HG03571 (cell line): Measurements from ENCODE around the gene CHFR.
"Not testable (repeated sequence)": the region's sequence is repeated elsewhere in the genome, so short reads cannot be mapped to it uniquely, and the experiment has no call there.

ENCODE experiments used
- ATAC-seq: cut with Tn5 transposase; IDR thresholded peaks from one replicate; pipeline ENCODE4 v1.9.1; 2021; ENCODE audit not compliant: unreplicated experiment

Gene CHFR

GRCh38 chr12:132842449-132843045, 44.9 kb downstream of the CHFR start:
- no peak for ATAC-seq

DNA sequence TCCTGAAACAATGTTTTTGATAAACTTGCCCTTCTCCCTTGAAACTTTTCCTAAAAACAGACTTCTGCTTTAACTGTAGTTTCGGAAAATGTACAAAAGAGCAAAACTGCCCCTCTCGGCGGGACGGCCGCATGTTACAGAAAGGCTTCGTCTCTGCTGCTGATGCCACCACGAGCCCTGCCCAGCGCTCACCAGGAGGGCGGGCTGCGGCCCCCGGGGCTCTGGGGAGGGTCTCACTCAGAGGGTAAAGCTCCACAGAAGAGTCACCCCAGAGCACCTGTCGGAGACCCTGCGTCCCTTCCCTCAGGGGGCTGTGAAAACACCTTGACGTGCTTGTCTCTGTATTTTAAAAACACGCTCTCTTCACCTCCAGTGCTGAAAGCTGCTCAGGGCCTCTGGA, 46.3 kb downstream of the CHFR start:
- ATAC-seq, result no peak

- ATAC-seq, result no peak
Measured at GRCh38 chr12:132840536-132840935, 46.9 kb downstream of the CHFR start.

GRCh38 chr12:132839558-132840235, 47.7 kb downstream of the CHFR start:
- ATAC-seq, result no peak

- no peak for ATAC-seq
Measured at GRCh38 chr12:132838410-132839080, 48.9 kb downstream of the CHFR start.

- no peak for ATAC-seq
Measured at GRCh38 chr12:132837693-132838409, 49.6 kb downstream of the CHFR start.

DNA sequence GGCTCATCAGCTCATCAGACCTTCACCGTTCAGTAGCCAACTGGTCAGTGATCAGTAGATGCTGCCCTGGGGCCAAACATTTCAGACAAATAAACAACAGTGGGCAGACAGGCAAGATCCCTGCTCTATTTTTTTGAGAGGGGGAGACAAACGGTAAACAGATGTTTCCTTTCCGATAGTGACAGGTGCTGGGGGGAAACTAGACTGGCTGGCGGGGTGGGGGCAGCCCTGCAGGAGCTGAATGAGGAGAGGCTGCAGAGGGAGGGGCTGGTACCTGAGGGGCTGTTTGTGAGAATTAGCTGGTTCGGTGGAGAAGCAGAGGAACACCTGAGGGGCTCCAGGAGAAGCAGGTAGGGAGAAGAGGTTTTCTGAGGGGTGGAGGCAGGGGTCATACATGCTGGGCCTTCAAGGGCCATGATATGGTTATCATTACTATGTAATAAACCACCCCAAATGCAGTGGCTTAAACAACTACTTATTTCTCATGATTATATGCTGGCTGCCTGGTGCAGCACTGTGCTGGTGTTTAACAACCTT, 50.5 kb downstream of the CHFR start:
- ATAC-seq, result no peak

GRCh38 chr12:132836230-132836629, 51.2 kb downstream of the CHFR start:
- not testable (repeated sequence) for ATAC-seq

DNA sequence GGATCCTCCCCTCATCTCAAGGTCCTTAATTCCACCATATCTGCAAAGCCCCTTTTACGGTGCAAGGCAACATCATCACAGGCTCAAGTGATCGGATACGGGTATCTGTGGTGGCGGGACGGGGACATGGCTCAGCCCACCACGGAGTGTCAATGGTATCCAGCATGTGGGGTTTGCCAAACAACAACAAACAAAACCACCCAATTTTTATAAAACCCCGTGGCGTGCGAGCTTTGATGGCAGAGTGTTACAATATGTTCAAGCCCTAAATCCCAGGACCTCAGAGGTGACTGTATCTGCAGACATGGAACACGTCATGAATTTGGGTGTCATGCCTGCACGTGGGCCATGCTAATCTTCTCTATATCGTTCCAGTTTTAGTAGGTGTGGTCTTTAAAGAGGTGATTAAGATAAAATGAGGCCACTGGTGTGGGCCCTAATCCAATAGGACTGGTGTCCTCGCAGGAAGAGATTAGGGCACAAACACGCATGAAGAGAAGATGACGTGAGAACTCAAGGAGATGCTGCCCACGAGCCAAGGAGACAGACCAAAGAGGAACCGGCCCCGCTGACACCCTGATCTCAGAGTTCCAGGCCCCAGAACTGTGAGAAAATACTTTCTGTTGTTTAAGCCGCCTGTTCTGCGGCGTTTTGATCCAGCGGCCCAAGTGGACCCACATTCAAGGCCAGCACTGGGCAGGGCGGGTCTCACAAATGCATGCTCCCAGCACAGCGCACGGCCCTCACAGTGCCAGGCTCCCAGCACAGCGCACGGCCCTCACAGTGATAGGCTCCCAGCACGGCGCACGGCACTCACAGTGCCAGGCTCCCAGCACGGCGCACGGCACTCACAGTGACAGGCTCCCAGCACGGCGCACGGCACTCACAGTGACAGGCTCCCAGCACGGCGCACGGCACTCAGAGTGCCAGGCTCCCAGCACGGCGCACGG, 52.1 kb downstream of the CHFR start:
- no peak for ATAC-seq

DNA sequence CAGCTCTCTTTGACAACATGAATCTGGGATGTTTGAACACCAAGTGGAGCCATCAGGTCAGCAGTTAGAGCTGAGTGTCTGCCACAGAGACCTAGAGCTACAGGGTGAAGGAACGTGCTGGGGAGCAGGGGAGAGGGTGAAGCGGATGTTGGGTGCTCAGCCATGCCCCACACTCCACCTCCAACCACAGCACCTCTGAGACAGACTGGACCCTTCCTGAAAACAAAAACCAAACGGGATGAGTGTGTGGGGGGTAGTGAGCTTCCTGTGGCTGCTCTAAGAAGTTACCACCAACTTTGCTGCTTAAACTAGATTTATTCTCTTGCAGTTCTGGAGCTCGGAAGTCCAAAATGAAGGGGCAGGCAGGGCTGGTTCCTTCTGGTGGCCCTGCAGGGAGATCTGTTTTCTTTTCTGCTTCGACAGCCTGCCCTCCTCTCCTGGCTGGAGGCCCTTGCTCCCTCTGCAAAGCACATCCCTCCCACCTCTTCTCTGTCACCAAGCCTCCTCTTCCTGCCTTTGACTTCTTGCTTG, 53.2 kb downstream of the CHFR start:
- ATAC-seq, result no peak

DNA sequence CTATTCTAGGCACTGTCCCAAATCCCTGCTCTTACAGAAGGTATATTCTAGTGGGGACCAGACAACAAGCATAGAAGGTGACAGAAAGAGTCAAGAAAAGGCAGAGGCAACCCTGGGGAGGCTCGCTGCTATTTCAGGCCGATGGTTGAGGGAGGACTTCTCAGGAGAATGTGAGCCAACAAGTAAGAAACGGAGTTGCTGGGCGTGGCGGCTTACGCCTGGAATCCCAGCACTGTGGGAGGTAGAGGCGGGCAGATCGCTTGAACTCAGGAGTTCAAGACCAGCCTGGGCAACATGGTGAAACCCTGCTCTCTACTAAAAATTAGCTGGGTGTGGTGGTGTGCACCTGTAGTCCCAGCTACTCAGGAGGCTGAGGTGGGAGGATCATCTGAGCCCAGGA, 54.1 kb downstream of the CHFR start:
- ATAC-seq, result no peak

- ATAC-seq, result no peak
Measured at GRCh38 chr12:132831771-132832170, 55.6 kb downstream of the CHFR start.

DNA sequence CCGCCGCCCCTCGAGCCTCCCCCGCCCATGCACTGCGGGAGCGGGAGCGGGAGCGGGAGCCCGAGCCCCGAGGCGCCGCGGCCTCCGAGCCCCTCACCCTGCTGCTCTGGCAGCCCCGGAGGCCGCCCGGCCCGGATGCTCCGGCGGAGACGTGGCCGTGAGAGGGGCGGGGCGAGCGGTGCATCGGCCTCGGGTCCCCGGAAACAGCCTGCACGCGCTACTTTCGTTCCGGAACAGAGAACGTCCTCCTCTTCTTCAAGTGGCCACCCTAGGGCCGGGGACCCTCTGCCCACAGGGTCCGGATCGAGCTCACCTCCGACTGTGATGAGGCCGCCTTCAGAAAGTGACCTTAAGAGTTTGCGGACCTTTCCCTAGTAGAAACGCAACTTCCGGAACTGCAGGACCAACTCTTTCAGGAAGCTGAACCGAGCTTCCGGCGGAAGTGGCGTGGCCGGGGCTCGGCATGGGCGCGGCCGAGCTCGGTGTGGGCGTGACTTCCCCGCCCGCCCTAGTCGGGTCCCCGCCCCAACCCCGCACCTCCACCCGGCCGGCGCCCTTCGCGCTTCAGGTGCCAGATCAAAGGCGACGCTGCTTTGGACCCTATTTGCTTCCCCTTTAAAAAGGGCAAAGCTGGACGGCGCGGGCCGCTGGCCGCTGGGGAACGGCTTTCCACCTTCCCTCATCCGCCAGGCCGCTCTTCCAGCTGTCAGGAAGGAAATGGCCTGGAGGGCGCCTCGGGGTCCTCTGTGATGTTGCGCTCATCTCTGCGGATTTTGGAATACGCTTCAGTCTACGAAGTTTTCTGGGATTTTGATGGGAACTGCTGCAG, 58.5 kb downstream of the CHFR start, which contains the start of gene GOLGA3:
Gene GOLGA3 (minus strand): TSS at position 164 of the 829 bp plus-strand sequence. CDS start 6,741 bp downstream, outside the sequence.
- ATAC-seq, result peak; percentile 79

- peak; percentile 30 for ATAC-seq
Measured at GRCh38 chr12:132827763-132828703, 59.4 kb downstream of the CHFR start.

DNA sequence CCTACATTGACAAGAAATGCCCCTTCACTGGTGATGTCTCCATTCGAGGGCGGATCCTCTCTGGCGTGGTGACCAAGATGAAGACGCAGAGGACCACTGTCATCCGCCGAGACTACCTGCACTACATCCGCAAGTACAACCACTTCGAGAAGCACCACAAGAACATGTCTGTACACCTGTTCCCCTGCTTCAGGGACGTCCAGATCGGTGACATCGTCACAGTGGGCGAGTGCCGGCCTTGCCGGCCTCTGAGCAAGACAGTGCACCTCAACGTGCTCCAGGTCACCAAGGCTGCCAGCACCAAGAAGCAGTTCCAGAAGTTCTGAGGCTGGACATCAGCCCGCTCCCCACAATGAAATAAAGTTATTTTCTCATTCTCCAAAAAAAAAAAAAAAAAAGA, 61.5 kb downstream of the CHFR start:
- ATAC-seq, result no peak

- no peak for ATAC-seq
Measured at GRCh38 chr12:132825089-132825488, 62.3 kb downstream of the CHFR start.

DNA sequence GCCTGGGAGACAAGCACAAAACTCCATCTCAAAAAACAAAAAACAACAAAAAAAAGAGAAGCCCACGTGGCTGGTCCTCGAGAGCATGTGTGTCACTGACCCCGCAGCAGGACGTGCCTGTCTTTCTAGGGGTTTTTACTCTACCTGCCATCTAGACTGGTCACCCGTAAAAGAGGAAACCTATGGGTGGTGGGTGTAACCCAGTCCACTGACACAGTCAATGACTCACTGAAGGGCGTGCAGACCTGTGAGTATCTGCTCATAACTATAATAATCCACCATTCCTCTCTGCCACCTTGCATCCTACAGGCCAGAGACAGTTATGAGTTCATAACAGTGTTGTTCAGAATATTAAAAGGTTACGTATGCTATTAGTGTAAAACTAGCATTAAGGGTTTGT, 63.4 kb downstream of the CHFR start:
- no peak for ATAC-seq

DNA sequence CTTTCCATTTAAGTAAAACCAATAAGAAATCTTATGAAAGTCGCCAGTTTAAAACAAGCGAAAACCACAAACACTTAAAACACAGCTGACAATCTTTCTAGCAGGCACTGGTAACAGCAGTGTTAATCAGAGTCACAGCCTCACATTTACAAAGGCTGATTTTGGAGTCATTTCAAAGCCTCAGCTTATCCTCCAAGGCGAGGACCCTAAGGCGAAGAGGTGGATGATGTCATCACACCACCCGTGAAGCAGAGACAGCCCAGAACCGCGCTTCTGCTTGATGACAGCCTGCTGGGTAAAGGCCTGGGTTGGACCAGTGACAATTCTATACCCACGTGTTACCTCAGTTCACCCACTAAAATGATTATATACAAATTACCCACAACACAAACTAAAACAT, 68.8 kb downstream of the CHFR start:
- no peak for ATAC-seq
